Stomach smooth muscle (tissue), 2 donors: ENCODE measurements around the gene TBXA2R.

Experiments used
- H3K27ac ChIP-seq: one replicate; pipeline ENCODE4 v1.7.0; 2013; ENCODE audit warnings: mild to moderate bottlenecking, low read length, inconsistent platforms
- H3K27me3 ChIP-seq, 2 donors: one replicate each; pipeline ENCODE4 v1.7.0; 2013; ENCODE audit warnings: low read length in 2 of 2; ENCODE audit not compliant: insufficient read depth in 2 of 2, control insufficient read depth in 1 of 2
- H3K36me3 ChIP-seq, 2 donors: one replicate each; pipeline ENCODE4 v1.7.0; 2013; ENCODE audit warnings: low read length in 2 of 2; ENCODE audit not compliant: control insufficient read depth in 2 of 2, insufficient read depth in 2 of 2
- H3K4me1 ChIP-seq: one replicate; pipeline ENCODE4 v1.7.0; 2013; ENCODE audit warnings: low read length; ENCODE audit not compliant: control insufficient read depth, insufficient read depth
- H3K4me3 ChIP-seq, 2 donors: one replicate each; pipeline ENCODE4 v1.7.0; 2013; ENCODE audit warnings: low read length in 2 of 2
- H3K9ac ChIP-seq, 2 donors: one replicate each; pipeline ENCODE4 v1.7.0; 2013; ENCODE audit warnings: low read length in 2 of 2, mild to moderate bottlenecking in 1 of 2
- H3K9me3 ChIP-seq, 2 donors: one replicate each; pipeline ENCODE4 v1.7.0; 2013; ENCODE audit warnings: low read length in 2 of 2; ENCODE audit not compliant: control insufficient read depth in 2 of 2
- donor health status: healthy.
- donor health status: Pancreatic carcinoma.

TBXA2R gene

GRCh38 chr19:3609779-3610719 is 3.4 kb upstream of the TBXA2R start:
- no peak overlapping the region for H3K4me3 ChIP-seq
- no peak overlapping the region for H3K27ac ChIP-seq
- no peak overlapping the region for H3K9ac ChIP-seq
- H3K27me3 ChIP-seq = peaks cover 0 to 5% of the 10 kb centered on the region in 2 donors
- no peaks in the 10 kb centered on the region for H3K9me3 ChIP-seq
- H3K4me1 ChIP-seq = peaks cover 62% of the 10 kb centered on the region
- peaks cover 4 to 9% of the 10 kb centered on the region in 2 donors for H3K36me3 ChIP-seq

DNA sequence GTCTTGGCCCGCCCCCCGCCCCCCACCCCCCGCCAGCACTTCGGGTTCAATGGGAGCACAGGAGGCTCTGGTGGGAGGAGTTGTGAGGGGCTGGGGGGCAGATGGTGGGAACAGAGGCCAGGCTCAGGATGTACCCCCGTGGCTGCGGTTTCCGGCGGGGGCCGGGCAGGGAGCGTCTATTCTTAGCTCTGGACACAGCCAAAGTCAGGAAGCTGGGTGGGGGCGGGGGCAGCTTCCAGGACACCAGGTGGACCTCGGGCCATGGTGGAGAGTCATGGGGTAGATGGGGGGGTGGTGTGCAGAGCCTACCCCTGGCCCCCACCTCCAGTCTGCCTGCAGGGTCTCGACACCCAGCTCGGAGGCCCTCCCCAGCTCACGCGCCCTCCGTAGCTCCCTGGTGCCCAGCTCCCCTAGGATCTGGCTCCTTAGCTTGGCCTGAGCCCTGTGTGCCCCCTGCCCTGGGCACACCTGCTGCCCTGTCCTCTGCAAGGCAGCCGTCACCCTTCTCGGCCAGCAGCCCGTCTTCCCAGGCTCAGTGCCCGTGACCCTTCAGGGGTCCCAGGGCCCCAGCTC is 2.2 kb upstream of the TBXA2R start:
- Histone ChIP-seq H3K27me3 (peaks cover 0 to 5% of the 10 kb centered on the region in 2 donors), H3K9ac (no peak overlapping the region), H3K4me1 (peaks cover 57% of the 10 kb centered on the region), H3K9me3 (no peaks in the 10 kb centered on the region), H3K36me3 (peaks cover 4 to 9% of the 10 kb centered on the region in 2 donors), H3K27ac (no peak overlapping the region), H3K4me3 (no peak overlapping the region)

DNA sequence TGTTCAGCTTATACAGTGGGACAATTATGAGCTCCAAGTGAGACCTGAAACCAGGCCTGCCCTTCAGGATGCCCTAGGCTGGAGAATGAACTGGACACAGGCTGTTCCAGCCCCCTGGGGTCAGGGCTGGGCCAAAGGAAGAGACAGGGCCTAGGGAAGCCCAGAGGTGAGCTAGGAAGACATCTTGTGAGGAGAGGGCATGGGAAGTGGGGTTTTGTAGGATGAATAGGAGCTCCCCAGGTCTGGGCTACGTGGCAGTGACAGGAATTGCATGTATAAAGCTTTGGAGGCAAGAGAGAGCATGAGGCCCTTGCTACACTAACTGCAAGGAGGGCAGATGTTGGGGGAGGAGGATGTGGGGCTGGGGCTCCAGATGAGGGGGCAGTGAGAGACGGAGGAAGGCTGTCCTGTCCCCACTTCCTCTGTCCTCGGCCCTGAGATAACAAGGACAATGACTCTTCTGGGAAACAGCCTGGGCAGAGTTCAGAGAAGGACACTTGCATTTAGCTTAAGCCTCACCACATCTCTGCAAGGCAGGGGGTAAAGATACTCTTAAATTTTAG is 1.5 kb upstream of the TBXA2R start:
- H3K9ac ChIP-seq = no peak overlapping the region
- peaks cover 0 to 5% of the 10 kb centered on the region in 2 donors for H3K27me3 ChIP-seq
- H3K4me3 ChIP-seq = no peak overlapping the region
- no peak overlapping the region for H3K27ac ChIP-seq
- peaks cover 4 to 9% of the 10 kb centered on the region in 2 donors for H3K36me3 ChIP-seq
- H3K9me3 ChIP-seq = no peaks in the 10 kb centered on the region
- peaks cover 56% of the 10 kb centered on the region for H3K4me1 ChIP-seq

DNA sequence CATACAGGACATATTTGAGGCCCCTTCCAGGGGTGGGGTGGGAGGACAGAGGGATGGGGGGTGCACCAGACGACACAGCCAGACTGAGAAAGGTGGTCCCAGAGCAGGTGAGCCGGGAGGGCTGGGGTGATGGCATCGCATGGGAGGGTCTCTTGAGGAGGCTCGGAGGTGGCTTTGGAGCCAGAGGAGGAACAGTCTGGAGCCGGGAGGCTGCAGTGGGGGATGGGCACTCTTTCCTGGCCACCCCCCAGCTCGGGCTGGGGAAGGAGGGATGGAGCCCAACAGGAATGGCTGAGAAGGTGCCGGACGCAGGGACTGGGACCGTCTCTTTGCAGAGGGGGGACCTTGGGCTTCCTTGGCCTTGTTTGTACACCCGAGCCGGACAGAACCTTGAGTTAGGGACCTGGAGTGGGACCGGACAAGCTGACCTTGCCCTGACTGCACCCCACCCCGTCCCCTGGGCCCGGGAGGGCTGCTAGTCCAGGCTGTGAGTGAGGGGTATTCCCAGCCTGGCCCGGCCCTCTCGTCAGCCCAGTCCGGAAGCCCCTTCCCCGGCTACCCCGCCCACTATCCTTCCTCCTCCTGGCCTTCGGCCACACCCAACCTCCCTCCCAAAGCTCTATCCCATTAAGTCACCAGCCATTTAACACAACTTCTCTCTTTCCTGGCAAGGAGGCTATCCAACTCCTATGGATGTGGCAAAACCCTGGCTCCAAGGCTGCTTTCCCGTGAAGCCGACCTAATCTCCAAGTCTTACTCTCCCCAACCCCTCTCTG is 816 bp upstream of the TBXA2R start:
- peak overlapping the region; percentile 57 to 75 for H3K4me3 ChIP-seq
- H3K4me1 ChIP-seq = peaks cover 54% of the 10 kb centered on the region
- H3K27ac ChIP-seq = no peak overlapping the region
- H3K27me3 ChIP-seq = peaks cover 0 to 5% of the 10 kb centered on the region in 2 donors
- H3K9me3 ChIP-seq = no peaks in the 10 kb centered on the region
- peaks cover 4 to 9% of the 10 kb centered on the region in 2 donors for H3K36me3 ChIP-seq
- peak overlapping the region; percentile 44 to 62 for H3K9ac ChIP-seq

GRCh38 chr19:3606174-3606689 is 443 bp downstream of the TBXA2R start:
- Histone ChIP-seq H3K9me3 (no peaks in the 10 kb centered on the region), H3K9ac (peak overlapping the region in 1 of 2 donors; percentile 55), H3K27me3 (peaks cover 0 to 5% of the 10 kb centered on the region in 2 donors), H3K27ac (no peak overlapping the region), H3K4me1 (peaks cover 54% of the 10 kb centered on the region), H3K36me3 (no peaks in the 10 kb centered on the region), H3K4me3 (peak overlapping the region; percentile 57 to 75)

- no peaks in the 10 kb centered on the region for H3K36me3 ChIP-seq
- H3K4me3 ChIP-seq = peak overlapping the region; percentile 26 to 75
- H3K27me3 ChIP-seq = peaks cover 0 to 5% of the 10 kb centered on the region in 2 donors
- peak overlapping the region in 1 of 2 donors; percentile 55 for H3K9ac ChIP-seq
- peaks cover 54% of the 10 kb centered on the region for H3K4me1 ChIP-seq
- H3K27ac ChIP-seq = no peak overlapping the region
- no peaks in the 10 kb centered on the region for H3K9me3 ChIP-seq
These were observed 905 bp downstream of the TBXA2R start for GRCh38 chr19:3605770-3606169.

GRCh38 chr19:3605361-3605760 is 1.3 kb downstream of the TBXA2R start:
- H3K9me3 ChIP-seq = no peaks in the 10 kb centered on the region
- peaks cover 0 to 5% of the 10 kb centered on the region in 2 donors for H3K27me3 ChIP-seq
- no peaks in the 10 kb centered on the region for H3K36me3 ChIP-seq
- H3K4me1 ChIP-seq = peaks cover 54% of the 10 kb centered on the region
- H3K4me3 ChIP-seq = peak overlapping the region in 1 of 2 donors; percentile 75
- H3K27ac ChIP-seq = no peak overlapping the region
- peak overlapping the region in 1 of 2 donors; percentile 55 for H3K9ac ChIP-seq

DNA sequence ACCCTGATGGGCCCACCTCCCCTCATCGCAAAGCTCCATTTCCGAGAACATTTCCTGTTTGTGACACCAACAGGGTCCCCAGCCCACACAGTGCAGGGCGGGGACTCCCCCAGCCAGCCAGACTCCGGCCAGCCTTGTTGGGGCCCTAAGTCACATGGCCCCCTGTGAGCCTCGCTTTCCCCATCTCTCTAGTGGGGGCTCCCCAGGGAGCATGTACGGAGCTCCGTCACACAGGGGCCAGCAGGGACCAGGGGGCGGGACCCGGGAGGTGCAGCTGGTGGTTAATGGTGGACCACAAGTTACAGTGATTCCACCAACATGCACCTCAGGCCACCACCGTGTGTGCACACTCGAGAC is 1.7 kb downstream of the TBXA2R start:
- no peaks in the 10 kb centered on the region for H3K9me3 ChIP-seq
- no peaks in the 10 kb centered on the region for H3K36me3 ChIP-seq
- H3K4me3 ChIP-seq = peak overlapping the region in 1 of 2 donors; percentile 75
- no peak overlapping the region for H3K9ac ChIP-seq
- no peak overlapping the region for H3K27ac ChIP-seq
- peaks cover 0 to 5% of the 10 kb centered on the region in 2 donors for H3K27me3 ChIP-seq
- H3K4me1 ChIP-seq = peaks cover 54% of the 10 kb centered on the region

- no peaks in the 10 kb centered on the region for H3K36me3 ChIP-seq
- H3K4me1 ChIP-seq = peaks cover 50% of the 10 kb centered on the region
- no peak overlapping the region for H3K27ac ChIP-seq
- H3K4me3 ChIP-seq = no peak overlapping the region
- H3K9ac ChIP-seq = no peak overlapping the region
- peaks cover 0 to 5% of the 10 kb centered on the region in 2 donors for H3K27me3 ChIP-seq
- H3K9me3 ChIP-seq = no peaks in the 10 kb centered on the region
These were observed 2.3 kb downstream of the TBXA2R start for GRCh38 chr19:3604227-3604986.
